ENCODE data around the gene HSPB7.

DNA sequence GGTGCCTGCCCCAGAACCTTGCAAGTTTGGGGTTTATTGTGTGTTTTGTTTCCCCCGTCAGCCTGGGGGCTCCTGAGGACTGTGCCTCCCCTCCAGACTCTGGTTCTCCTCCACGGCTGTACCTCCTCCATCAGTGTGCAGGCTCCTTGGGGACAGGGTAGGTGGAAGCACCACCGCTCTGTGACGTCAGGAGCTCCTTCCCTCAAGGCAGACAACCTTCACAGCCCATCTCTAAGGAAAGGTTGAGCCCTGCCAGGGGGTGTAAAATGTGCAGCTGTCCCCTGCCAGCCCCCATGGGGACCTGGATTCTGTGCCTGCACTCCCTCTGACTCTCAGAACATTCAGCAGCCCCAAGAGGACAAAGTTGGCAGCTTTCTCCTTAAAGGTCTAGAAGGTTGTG, 465 bp upstream of the HSPB7 start:
- no peak for TF ChIP-seq TAF1 (conservative IDR thresholded peaks at IDR 0.05)
- TF ChIP-seq, protein P1, sequence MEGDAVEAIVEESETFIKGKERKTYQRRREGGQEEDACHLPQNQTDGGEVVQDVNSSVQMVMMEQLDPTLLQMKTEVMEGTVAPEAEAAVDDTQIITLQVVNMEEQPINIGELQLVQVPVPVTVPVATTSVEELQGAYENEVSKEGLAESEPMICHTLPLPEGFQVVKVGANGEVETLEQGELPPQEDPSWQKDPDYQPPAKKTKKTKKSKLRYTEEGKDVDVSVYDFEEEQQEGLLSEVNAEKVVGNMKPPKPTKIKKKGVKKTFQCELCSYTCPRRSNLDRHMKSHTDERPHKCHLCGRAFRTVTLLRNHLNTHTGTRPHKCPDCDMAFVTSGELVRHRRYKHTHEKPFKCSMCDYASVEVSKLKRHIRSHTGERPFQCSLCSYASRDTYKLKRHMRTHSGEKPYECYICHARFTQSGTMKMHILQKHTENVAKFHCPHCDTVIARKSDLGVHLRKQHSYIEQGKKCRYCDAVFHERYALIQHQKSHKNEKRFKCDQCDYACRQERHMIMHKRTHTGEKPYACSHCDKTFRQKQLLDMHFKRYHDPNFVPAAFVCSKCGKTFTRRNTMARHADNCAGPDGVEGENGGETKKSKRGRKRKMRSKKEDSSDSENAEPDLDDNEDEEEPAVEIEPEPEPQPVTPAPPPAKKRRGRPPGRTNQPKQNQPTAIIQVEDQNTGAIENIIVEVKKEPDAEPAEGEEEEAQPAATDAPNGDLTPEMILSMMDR (IDR thresholded peaks at IDR 0.05; ENCODE audit: low read depth, low read length, missing input control): no peak
- no peak for TF ChIP-seq GABPA (IDR thresholded peaks at IDR 0.05 in 1 of 2, conservative IDR thresholded peaks at IDR 0.05 in 1 of 2)
- no peak for TF ChIP-seq JUND (IDR thresholded peaks at IDR 0.05)
